Measurements from ENCODE around the gene PI4KA. TPM values are rescaled to one million over a fixed set of nuclear protein-coding genes. Genes with fewer than 3 reads are reported as not detected.
"Not testable (repeated sequence)": the region's sequence is repeated elsewhere in the genome, so short reads cannot be mapped to it uniquely, and the experiment has no call there.

PI4KA gene
- polyA plus RNA-seq, 1 of the 3 experiments (the other 2 are of a cell fraction) = 30.0 TPM

GRCh38 chr22:20899827-20900423, 41.3 kb upstream of the PI4KA start:
- Histone ChIP-seq H3K27ac (ENCODE audit: low read depth in 2 of 2, low read length in 1 of 2) (no peak overlapping the region), H3K9me3 (no peaks in the 10 kb centered on the region), H3F3A (replicated peaks; ENCODE audit: insufficient read depth) (peaks cover 5% of the 10 kb centered on the region), H3K27me3 (ENCODE audit: insufficient read depth) (no peaks in the 10 kb centered on the region), H3K9ac (no peak overlapping the region), H3K79me2 (ENCODE audit: insufficient read depth) (no peaks in the 10 kb centered on the region), H3K4me2 (no peak overlapping the region), H2AFZ (ENCODE audit: low read depth) (no peak overlapping the region), H3K4me1 (ENCODE audit: control insufficient read depth in 1 of 2, insufficient read depth in 2 of 2, low read depth in 1 of 2, low read length in 1 of 2) (peaks cover 0 to 4% of the 10 kb centered on the region in 2 experiments; a peak in 2 of 4 replicates), H3K4me3 (ENCODE audit: low read depth in 2 of 2, low read length in 1 of 2) (no peak overlapping the region), H3K36me3 (replicated peaks in 1 of 2; ENCODE audit: control insufficient read depth in 1 of 2, insufficient read depth in 2 of 2, low read length in 1 of 2) (no peaks in the 10 kb centered on the region), H4K20me1 (ENCODE audit: insufficient read depth) (no peaks in the 10 kb centered on the region), H3K9me2 (no peaks in the 10 kb centered on the region)
- no peak for DNase-seq
- ChIA-PET CTCF (interaction anchor here (1.0 to 1.6 kb wide), 3 partner anchors 12 to 17 kb away, joined by 3 to 4 read pairs (median 3); partner anchors contain the start of gene CRKL), POLR2A (no interaction called here)
- TF ChIP-seq TCF12 (IDR thresholded peaks at IDR 0.05) (no peak), FOXM1 (IDR thresholded peaks at IDR 0.05; ENCODE audit: low read depth) (no peak)
- 76% methylated on average over 7 of the region's 7 CpGs for WGBS (ENCODE audit: low lambda C conversion rate)

- H3K27me3 ChIP-seq (ENCODE audit: insufficient read depth); H3K9ac ChIP-seq; H3K4me1 ChIP-seq (ENCODE audit: control insufficient read depth in 1 of 2, insufficient read depth in 2 of 2, low read depth in 1 of 2, low read length in 1 of 2); POLR2A ChIA-PET; H3K79me2 ChIP-seq (ENCODE audit: insufficient read depth); H4K20me1 ChIP-seq (ENCODE audit: insufficient read depth); H3F3A ChIP-seq (replicated peaks; ENCODE audit: insufficient read depth); H2AFZ ChIP-seq (ENCODE audit: low read depth); H3K27ac ChIP-seq (ENCODE audit: low read depth in 2 of 2, low read length in 1 of 2); H3K9me3 ChIP-seq; H3K36me3 ChIP-seq (replicated peaks in 1 of 2; ENCODE audit: control insufficient read depth in 1 of 2, insufficient read depth in 2 of 2, low read length in 1 of 2); DNase-seq; H3K9me2 ChIP-seq; H3K4me3 ChIP-seq (ENCODE audit: low read depth in 2 of 2, low read length in 1 of 2); H3K4me2 ChIP-seq: not testable (repeated sequence)
- WGBS (ENCODE audit: low lambda C conversion rate) = 81% methylated on average over 6 of the region's 7 CpGs
- CTCF ChIA-PET = interaction anchor here (1.5 kb wide), 2 partner anchors 23 to 94 kb away, joined by 4 read pairs; no protein-coding TSS in a partner anchor
Observed at GRCh38 chr22:20897737-20898136, 39.1 kb upstream of the PI4KA start.

GRCh38 chr22:20890975-20891374, 32.4 kb upstream of the PI4KA start:
- WGBS (ENCODE audit: low lambda C conversion rate) = 94% methylated on average over 6 of the region's 6 CpGs
- DNase-seq = no peak
- POLR2A ChIA-PET = interaction anchor here (0.7 kb wide), 1 partner anchor 30 kb away, joined by 4 read pairs; no protein-coding TSS in a partner anchor

More at GRCh38 chr22:20890975-20891374, 32.4 kb upstream of the PI4KA start:
- TF ChIP-seq SMC3 (IDR thresholded peaks at IDR 0.05; ENCODE audit: low read depth, low read length) (no peak), POLR2AphosphoS5 (IDR thresholded peaks at IDR 0.05; ENCODE audit: low read depth, low read length) (no peak), USF2 (IDR thresholded peaks at IDR 0.05; ENCODE audit: borderline replicate concordance, low read depth, low read length) (no peak), PBX3 (IDR thresholded peaks at IDR 0.05) (no peak), TEAD4 (IDR thresholded peaks at IDR 0.05; ENCODE audit: borderline replicate concordance, insufficient read depth) (no peak), RXRA (IDR thresholded peaks at IDR 0.05; ENCODE audit: borderline replicate concordance, low read depth) (no peak), MEF2A (IDR thresholded peaks at IDR 0.05; ENCODE audit: borderline replicate concordance, low read depth) (no peak), RCOR1 (IDR thresholded peaks at IDR 0.05; ENCODE audit: low read length) (no peak), FOSL2 (IDR thresholded peaks at IDR 0.05; ENCODE audit: borderline replicate concordance, low read depth) (no peak), TCF12 (IDR thresholded peaks at IDR 0.05) (no peak), YY1 (IDR thresholded peaks at IDR 0.05; ENCODE audit: low read depth) (no peak), GABPA (IDR thresholded peaks at IDR 0.05; ENCODE audit: low read depth) (no peak), GATA2 (CRISPR knock-in tag; IDR thresholded peaks at IDR 0.05) (no peak), JUND (IDR thresholded peaks at IDR 0.05) (no peak), RFX5 (IDR thresholded peaks at IDR 0.05; ENCODE audit: low read length) (no peak), EZH2phosphoT487 (IDR thresholded peaks at IDR 0.05; ENCODE audit: borderline replicate concordance, low read depth) (no peak), RAD21 (IDR thresholded peaks at IDR 0.05; ENCODE audit: low read length) (no peak), NFIC (IDR thresholded peaks at IDR 0.05; ENCODE audit: borderline replicate concordance) (no peak)
- Histone ChIP-seq H3K27ac (ENCODE audit: low read depth in 2 of 2, low read length in 1 of 2) (no peak overlapping the region), H3K36me3 (replicated peaks in 1 of 2; ENCODE audit: control insufficient read depth in 1 of 2, insufficient read depth in 2 of 2, low read length in 1 of 2) (peaks cover 12 to 16% of the 10 kb centered on the region in 2 experiments), H3K9ac (no peak overlapping the region), H3K79me2 (ENCODE audit: insufficient read depth) (no peaks in the 10 kb centered on the region), H3K4me1 (ENCODE audit: control insufficient read depth in 1 of 2, insufficient read depth in 2 of 2, low read depth in 1 of 2, low read length in 1 of 2) (peaks cover 0 to 22% of the 10 kb centered on the region in 2 experiments; a peak in 1 of 4 replicates), H2AFZ (ENCODE audit: low read depth) (no peak overlapping the region), H3K27me3 (ENCODE audit: insufficient read depth) (no peaks in the 10 kb centered on the region), H4K20me1 (ENCODE audit: insufficient read depth) (no peaks in the 10 kb centered on the region), H3F3A (replicated peaks; ENCODE audit: insufficient read depth) (peaks cover 6% of the 10 kb centered on the region), H3K4me3 (ENCODE audit: low read depth in 2 of 2, low read length in 1 of 2) (no peak overlapping the region), H3K4me2 (no peak overlapping the region), H3K9me3 (no peaks in the 10 kb centered on the region), H3K9me2 (no peaks in the 10 kb centered on the region)
- CTCF ChIA-PET = interaction anchor here (4.7 kb wide), 1 partner anchor 26 kb away, joined by 20 read pairs; the partner anchor contains the start of gene CRKL

Data from SK-N-SH (cell line).